HepG2 (cell line): ENCODE data around the gene PSIP1. TPM values are rescaled to one million over a fixed set of nuclear protein-coding genes. Genes with fewer than 3 reads are reported as not detected.

Experiments used
- AFF4 ChIP-seq: sonication (generic); formaldehyde crosslinking; IDR thresholded peaks from 2 replicates; pipeline ENCODE4 v1.4.0; 2020; ENCODE audit warnings: missing genetic modification reagents
- BORCS8-MEF2B ChIP-seq: sonication (generic); formaldehyde crosslinking; IDR thresholded peaks from 2 replicates; pipeline ENCODE4 v1.8.0; 2022; ENCODE audit warnings: mild to moderate bottlenecking, missing genetic modification reagents
- ELF1 ChIP-seq: sonication (generic); formaldehyde crosslinking; IDR thresholded peaks from 2 replicates; pipeline ENCODE4 v1.4.0; 2020; ENCODE audit warnings: missing genetic modification reagents
- GATA4 ChIP-seq: sonication (generic); IDR thresholded peaks from 2 replicates; pipeline ENCODE4 v1.6.1; 2016; ENCODE audit warnings: antibody characterized with exemption, low read depth, borderline replicate concordance
- GMEB1 ChIP-seq: sonication (generic); formaldehyde crosslinking; IDR thresholded peaks from 2 replicates; pipeline ENCODE4 v1.5.1; 2020; ENCODE audit warnings: missing genetic modification reagents, mild to moderate bottlenecking, borderline replicate concordance
- IKZF1 ChIP-seq: fragments of 450-650 bp; IDR thresholded peaks from 2 replicates; pipeline ENCODE4 v1.7.1; 2016
- MED8 ChIP-seq: sonication (generic); formaldehyde crosslinking; IDR thresholded peaks from 2 replicates; pipeline ENCODE4 v1.8.1; 2023; ENCODE audit warnings: mild to moderate bottlenecking, missing genetic modification reagents; ENCODE audit not compliant: insufficient replicate concordance
- MXD3 ChIP-seq: IDR thresholded peaks from 2 replicates; pipeline ENCODE4 v1.6.1; 2016; ENCODE audit warnings: mild to moderate bottlenecking, missing biosample characterization, missing genetic modification reagents
- TFDP2 ChIP-seq: sonication (generic); formaldehyde crosslinking; IDR thresholded peaks from 2 replicates; pipeline ENCODE4 v1.4.0; 2020; ENCODE audit warnings: missing genetic modification reagents
- THRA ChIP-seq: sonication (generic); formaldehyde crosslinking; IDR thresholded peaks from 2 replicates; pipeline ENCODE4 v1.4.0; 2020; ENCODE audit warnings: missing genetic modification reagents, borderline replicate concordance
- TRIM24 ChIP-seq: sonication (generic); formaldehyde crosslinking; IDR thresholded peaks from 2 replicates; pipeline ENCODE4 v1.8.0; 2022; ENCODE audit warnings: mild to moderate bottlenecking, missing genetic modification reagents
- ZFP90 ChIP-seq: sonication (generic); formaldehyde crosslinking; IDR thresholded peaks from 2 replicates; pipeline ENCODE4 v1.8.0; 2022; ENCODE audit warnings: missing genetic modification reagents, mild to moderate bottlenecking, inconsistent platforms, borderline replicate concordance
- ZHX1 ChIP-seq: sonication (generic); formaldehyde crosslinking; IDR thresholded peaks from 2 replicates; pipeline ENCODE4 v1.8.1; 2022; ENCODE audit warnings: low read depth, mild to moderate bottlenecking, missing genetic modification reagents
- ZNF564 ChIP-seq: sonication (generic); formaldehyde crosslinking; IDR thresholded peaks from 2 replicates; pipeline ENCODE4 v1.8.1; 2023; ENCODE audit warnings: mild to moderate bottlenecking, missing genetic modification reagents
- polyA plus RNA-seq, 8 experiments: library from polyadenylated mRNA; depleted of rRNA in 3 of 8; stranded (reverse) in 7 of 8; unstranded in 1 of 8; fragments of >200 nt; fragmentation: Illumina TruSeq in 4 of 8; extraction: Trizol in 4 of 8; gene quantifications; 2 replicates each; pipeline versions ENCODE4 v1.2.1 to v1.2.3, GENCODE V29; 2011 to 2016; ENCODE audit warnings: low read depth in 4 of 8, missing spikeins in 1 of 8, mixed read lengths in 1 of 8; ENCODE audit not compliant: insufficient read depth in 1 of 8
- total RNA-seq, 5 experiments: library from RNA; depleted of rRNA; stranded (reverse); fragments of >200 nt; fragmentation: Illumina TruSeq; extraction: Trizol; gene quantifications; 2 replicates each; pipeline ENCODE4 v1.2.3, GENCODE V29; 2016; ENCODE audit warnings: low read depth in 1 of 5

PSIP1 gene
- total and polyA plus RNA-seq, 2 of the 13 experiments (the other 11 are each of a cell fraction or from before 2014, with no cell fraction given), result 12.6 to 46.4 TPM

GRCh38 chr9:15552636-15553527 lies 42.1 kb upstream of the PSIP1 start, which contains the start of gene CCDC171 (continued):
- TF ChIP-seq AFF4 (CRISPR knock-in tag), result no peak
- peak; percentile 41; the same call in 1 of the 2 replicates for TF ChIP-seq THRA (CRISPR knock-in tag)
- no peak; the same call in 1 of the 2 replicates for TF ChIP-seq ELF1 (CRISPR knock-in tag)
- peak; percentile 90 for TF ChIP-seq MXD3
- TF ChIP-seq GATA4, result 0 out of 2 replicates have a peak, but pooled peaks have one; percentile 19
- TF ChIP-seq TFDP2, result peak; percentile 97
- TF ChIP-seq BORCS8-MEF2B, result no peak
- TF ChIP-seq MED8 (CRISPR knock-in tag), result peak; percentile 69
- TF ChIP-seq TRIM24, result no peak
- no peak for TF ChIP-seq IKZF1
- TF ChIP-seq ZNF564, result peak; percentile 67; the same call in 1 of the 2 replicates
- peak; percentile 58; the same call in 1 of the 2 replicates for TF ChIP-seq ZFP90 (CRISPR knock-in tag)
- no peak for TF ChIP-seq ZHX1
- TF ChIP-seq GMEB1 (CRISPR knock-in tag), result peak; percentile 94
